Hippocampal formation (tissue), 2 donors: ENCODE data around the gene LRRC71.

ENCODE experiments used
- DNase-seq, 2 donors: peaks; one replicate each; lab custom pipeline; 2025; lab: John Stamatoyannopoulos, UW

LRRC71 gene

GRCh38 chr1:156927215-156928042, 7.0 kb downstream of the LRRC71 start:
- DNase-seq = no peak

GRCh38 chr1:156928043-156928602, 7.7 kb downstream of the LRRC71 start:
- no peak for DNase-seq

- no peak for DNase-seq
Measured at GRCh38 chr1:156929596-156930238, 9.3 kb downstream of the LRRC71 start.

GRCh38 chr1:156930483-156930882, 10.1 kb downstream of the LRRC71 start:
- DNase-seq = no peak

- no peak for DNase-seq
Measured at GRCh38 chr1:156931211-156931952, 10.9 kb downstream of the LRRC71 start.

GRCh38 chr1:156931974-156932710, 11.7 kb downstream of the LRRC71 start:
- no peak for DNase-seq

GRCh38 chr1:156933136-156933535, 12.7 kb downstream of the LRRC71 start:
- DNase-seq = no peak

GRCh38 chr1:156935505-156936128, 15.2 kb downstream of the LRRC71 start:
- DNase-seq = no peak

- DNase-seq = no peak
Measured at GRCh38 chr1:156936191-156936590, 15.8 kb downstream of the LRRC71 start.

GRCh38 chr1:156936721-156937220, 16.3 kb downstream of the LRRC71 start:
- DNase-seq = no peak

- no peak for DNase-seq
Measured at GRCh38 chr1:156937883-156938282, 17.5 kb downstream of the LRRC71 start.

GRCh38 chr1:156938813-156939212, 18.4 kb downstream of the LRRC71 start:
- no peak for DNase-seq

- no peak for DNase-seq
Measured at GRCh38 chr1:156939786-156940334, 19.4 kb downstream of the LRRC71 start.

- no peak for DNase-seq
Measured at GRCh38 chr1:156941675-156942074, 21.2 kb downstream of the LRRC71 start.

- DNase-seq = no peak
Measured at GRCh38 chr1:156942176-156942575, 21.7 kb downstream of the LRRC71 start.

- no peak for DNase-seq
Measured at GRCh38 chr1:156942576-156942975, 22.1 kb downstream of the LRRC71 start.

- no peak for DNase-seq
Measured at GRCh38 chr1:156943756-156944155, 23.3 kb downstream of the LRRC71 start.

GRCh38 chr1:156944268-156944667, 23.8 kb downstream of the LRRC71 start:
- DNase-seq = no peak

GRCh38 chr1:156944848-156945247, 24.4 kb downstream of the LRRC71 start:
- no peak for DNase-seq

- no peak for DNase-seq
Measured at GRCh38 chr1:156945881-156946661, 25.6 kb downstream of the LRRC71 start.
